GM19452 (cell line): ENCODE measurements around the gene SNX9.
A peak's percentile ranks its signal among the peaks of the same experiment; 100 is the strongest.
"Not testable (repeated sequence)": the region's sequence is repeated elsewhere in the genome, so short reads cannot be mapped to it uniquely, and the experiment has no call there.

ENCODE experiments used
- ATAC-seq: cut with Tn5 transposase; IDR thresholded peaks from one replicate; pipeline ENCODE4 v1.9.1; 2021; ENCODE audit not compliant: unreplicated experiment

Gene SNX9

GRCh38 chr6:157880534-157880933 is 57.5 kb downstream of the SNX9 start:
- no peak for ATAC-seq

GRCh38 chr6:157881342-157881741 is 58.3 kb downstream of the SNX9 start:
- ATAC-seq, result no peak

- no peak for ATAC-seq
Observed at GRCh38 chr6:157884756-157885155, 61.7 kb downstream of the SNX9 start.

- ATAC-seq, result no peak
Observed at GRCh38 chr6:157885211-157885788, 62.3 kb downstream of the SNX9 start.

GRCh38 chr6:157885876-157886275 is 62.8 kb downstream of the SNX9 start:
- no peak for ATAC-seq

- ATAC-seq, result no peak
Observed at GRCh38 chr6:157887892-157888291, 64.8 kb downstream of the SNX9 start.

GRCh38 chr6:157891544-157892362 is 68.7 kb downstream of the SNX9 start:
- no peak for ATAC-seq

GRCh38 chr6:157892363-157892877 is 69.4 kb downstream of the SNX9 start:
- ATAC-seq, result no peak

GRCh38 chr6:157893238-157893637 is 70.2 kb downstream of the SNX9 start:
- no peak for ATAC-seq

- no peak for ATAC-seq
Observed at GRCh38 chr6:157895585-157895984, 72.5 kb downstream of the SNX9 start.

GRCh38 chr6:157896932-157897331 is 73.9 kb downstream of the SNX9 start:
- ATAC-seq, result no peak

- ATAC-seq, result no peak
Observed at GRCh38 chr6:157898169-157898568, 75.1 kb downstream of the SNX9 start.

- ATAC-seq, result no peak
Observed at GRCh38 chr6:157898640-157899039, 75.6 kb downstream of the SNX9 start.

- ATAC-seq, result not testable (repeated sequence)
Observed at GRCh38 chr6:157900262-157900661, 77.2 kb downstream of the SNX9 start.

- not testable (repeated sequence) for ATAC-seq
Observed at GRCh38 chr6:157900751-157901150, 77.7 kb downstream of the SNX9 start.

GRCh38 chr6:157904999-157905398 is 82.0 kb downstream of the SNX9 start:
- no peak for ATAC-seq

- ATAC-seq, result no peak
Observed at GRCh38 chr6:157905590-157906342, 82.7 kb downstream of the SNX9 start.

GRCh38 chr6:157906537-157907061 is 83.6 kb downstream of the SNX9 start:
- no peak for ATAC-seq

- ATAC-seq, result no peak
Observed at GRCh38 chr6:157907651-157908050, 84.6 kb downstream of the SNX9 start.

- ATAC-seq, result peak; percentile 66
Observed at GRCh38 chr6:157908369-157909281, 85.6 kb downstream of the SNX9 start.
